ENCODE measurements around the gene IARS1.
A peak's percentile ranks its signal among the peaks of the same experiment; 100 is the strongest.

IARS1 gene

DNA sequence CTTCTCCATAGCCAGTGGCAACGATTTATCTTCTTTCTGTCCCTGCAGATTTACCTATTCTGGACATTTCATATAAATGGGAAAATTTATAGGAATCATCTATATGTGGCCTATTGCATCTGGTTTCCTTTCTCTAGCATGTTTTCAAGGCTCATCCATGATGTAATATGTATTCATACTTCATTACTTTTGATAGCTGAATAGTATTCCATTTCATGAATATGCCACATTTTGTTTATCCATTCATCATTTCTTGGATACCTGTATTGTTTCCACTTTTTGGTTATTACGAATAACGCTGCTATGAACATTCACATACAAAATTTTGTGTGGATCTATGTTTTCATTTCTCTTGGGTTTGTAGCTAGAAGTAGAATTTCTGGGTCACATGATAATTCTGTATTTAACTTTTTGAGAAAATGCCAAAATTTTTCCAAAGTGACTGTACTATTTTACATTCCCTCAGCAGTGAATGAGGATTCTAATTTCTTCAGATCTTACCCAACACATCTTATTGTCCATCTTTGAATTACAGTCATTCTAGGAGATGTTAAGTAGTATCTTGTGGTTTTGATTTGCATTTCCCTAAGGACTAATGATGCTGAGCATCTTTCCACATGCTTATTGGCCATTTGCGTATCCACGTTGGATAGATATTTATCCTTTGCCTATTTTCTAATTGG is 3.6 kb downstream of the IARS1 start:
- H3K4me1 Mint-ChIP-seq (ENCODE audit: low read depth) = peaks cover 65% of the 10 kb centered on the region
- DNase-seq = no peak
- peak overlapping the region; percentile 27 for H3K4me3 Mint-ChIP-seq
- peaks cover 95% of the 10 kb centered on the region for H3K36me3 Mint-ChIP-seq (ENCODE audit: low read depth)
- H3K27ac Mint-ChIP-seq = peak overlapping the region; percentile 41
- no peaks in the 10 kb centered on the region for H3K9me3 Mint-ChIP-seq
- H3K27me3 Mint-ChIP-seq = no peaks in the 10 kb centered on the region

DNA sequence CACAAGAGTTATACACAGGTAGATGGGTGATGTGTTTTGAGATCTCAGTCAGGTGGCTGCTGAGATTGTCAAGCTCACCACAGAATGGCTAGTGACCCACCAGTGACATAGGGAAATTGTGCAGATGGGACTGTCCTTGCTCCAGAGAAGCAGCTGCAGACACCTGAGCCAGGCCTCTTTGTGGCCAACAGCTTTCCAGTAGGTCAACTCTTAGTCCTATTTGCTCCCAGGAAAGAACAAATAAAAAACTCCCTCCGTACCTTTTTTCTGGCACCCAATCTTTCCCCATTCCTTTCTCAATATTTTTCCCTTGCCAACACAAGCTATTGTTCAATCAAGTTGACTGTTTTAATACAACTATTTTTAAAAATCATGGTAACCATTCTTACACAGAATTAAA is 14.2 kb downstream of the IARS1 start:
- no peaks in the 10 kb centered on the region for H3K9me3 Mint-ChIP-seq
- peak overlapping the region; percentile 32 for H3K27ac Mint-ChIP-seq
- H3K27me3 Mint-ChIP-seq = no peaks in the 10 kb centered on the region
- H3K4me1 Mint-ChIP-seq (ENCODE audit: low read depth) = peaks cover 53% of the 10 kb centered on the region
- H3K36me3 Mint-ChIP-seq (ENCODE audit: low read depth) = peaks cover 98% of the 10 kb centered on the region
- no peak for DNase-seq
- H3K4me3 Mint-ChIP-seq = no peak overlapping the region

DNA sequence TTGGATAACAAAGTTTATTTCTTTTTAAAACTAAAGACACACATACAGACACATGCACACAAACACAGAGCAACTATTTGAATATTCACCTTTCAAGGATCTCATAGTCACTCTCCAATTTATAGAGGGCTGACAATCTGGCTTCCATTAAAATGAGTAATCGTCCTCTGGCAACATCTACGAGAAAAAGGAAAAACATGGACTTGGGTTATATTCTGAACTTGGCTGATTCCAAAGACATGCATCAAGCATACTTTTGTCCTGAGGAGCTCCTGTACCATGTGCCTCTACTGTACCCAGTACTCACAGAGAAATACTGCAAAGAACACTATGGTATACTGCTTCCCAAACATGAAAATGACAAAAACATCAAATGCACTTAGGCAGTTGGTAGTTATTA is 15.4 kb downstream of the IARS1 start:
- H3K27ac Mint-ChIP-seq = peak overlapping the region; percentile 3
- DNase-seq = no peak
- peaks cover 51% of the 10 kb centered on the region for H3K4me1 Mint-ChIP-seq (ENCODE audit: low read depth)
- no peaks in the 10 kb centered on the region for H3K9me3 Mint-ChIP-seq
- H3K4me3 Mint-ChIP-seq = no peak overlapping the region
- peaks cover 98% of the 10 kb centered on the region for H3K36me3 Mint-ChIP-seq (ENCODE audit: low read depth)
- no peaks in the 10 kb centered on the region for H3K27me3 Mint-ChIP-seq

DNA sequence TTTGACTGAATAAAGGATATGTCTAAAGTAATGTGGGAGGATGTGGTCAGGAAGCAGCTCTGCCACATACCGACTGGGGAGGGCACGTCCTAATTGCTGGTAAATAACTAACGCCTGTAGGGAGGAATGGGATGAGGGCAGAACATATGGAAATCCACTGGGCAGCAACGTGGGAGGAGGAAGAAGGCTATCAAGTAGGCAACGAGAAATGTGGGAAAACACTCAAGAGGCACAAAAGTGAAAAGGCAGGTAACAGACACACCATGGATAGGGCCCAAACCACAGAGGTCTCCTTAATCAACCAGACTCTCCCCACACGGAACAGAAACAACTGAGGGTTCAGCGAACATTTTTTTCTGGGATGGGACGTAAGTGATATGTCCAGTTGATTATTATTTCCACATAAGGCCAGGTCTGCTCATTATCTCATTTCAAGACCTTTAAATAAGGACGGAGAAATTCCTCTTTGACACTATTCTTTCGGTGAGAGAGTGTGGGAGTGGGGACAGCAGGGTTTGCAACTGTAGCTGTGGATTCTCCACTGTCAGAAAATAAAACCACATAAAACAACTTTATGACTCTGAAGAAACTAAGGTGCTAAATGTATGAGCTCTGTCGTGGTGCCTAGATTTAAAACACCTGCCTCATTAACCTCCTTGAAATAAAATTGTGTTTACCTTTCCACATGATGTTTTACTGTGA is 17.0 kb downstream of the IARS1 start:
- Mint-ChIP-seq H3K27ac (peak overlapping the region; percentile 84), H3K27me3 (no peaks in the 10 kb centered on the region), H3K4me3 (no peak overlapping the region), H3K36me3 (ENCODE audit: low read depth) (peaks cover 99% of the 10 kb centered on the region), H3K4me1 (ENCODE audit: low read depth) (peaks cover 46% of the 10 kb centered on the region), H3K9me3 (no peaks in the 10 kb centered on the region)
- DNase-seq = no peak

DNA sequence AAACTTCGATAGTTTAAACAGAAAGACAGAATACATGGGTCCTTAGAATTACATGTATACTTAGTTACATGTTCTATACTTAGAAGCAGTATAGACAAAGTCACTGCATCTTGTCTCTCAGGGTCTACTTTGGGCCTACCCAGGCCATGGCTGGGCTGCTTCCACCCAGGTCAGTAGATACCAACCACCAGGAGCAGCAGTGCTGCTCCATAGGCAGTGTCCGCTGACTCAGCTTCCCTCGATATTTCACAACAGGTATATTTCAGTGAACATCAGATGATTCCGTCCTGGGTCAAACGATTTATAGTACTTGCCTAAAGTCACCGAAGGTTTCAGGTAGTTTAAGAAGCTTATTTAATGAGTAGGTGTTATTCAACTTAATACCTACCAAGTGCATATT is 18.0 kb downstream of the IARS1 start:
- Mint-ChIP-seq H3K4me3 (no peak overlapping the region), H3K27ac (peak overlapping the region; percentile 84), H3K9me3 (no peaks in the 10 kb centered on the region), H3K4me1 (ENCODE audit: low read depth) (peaks cover 45% of the 10 kb centered on the region), H3K27me3 (no peaks in the 10 kb centered on the region), H3K36me3 (ENCODE audit: low read depth) (peaks cover 99% of the 10 kb centered on the region)
- DNase-seq = no peak

DNA sequence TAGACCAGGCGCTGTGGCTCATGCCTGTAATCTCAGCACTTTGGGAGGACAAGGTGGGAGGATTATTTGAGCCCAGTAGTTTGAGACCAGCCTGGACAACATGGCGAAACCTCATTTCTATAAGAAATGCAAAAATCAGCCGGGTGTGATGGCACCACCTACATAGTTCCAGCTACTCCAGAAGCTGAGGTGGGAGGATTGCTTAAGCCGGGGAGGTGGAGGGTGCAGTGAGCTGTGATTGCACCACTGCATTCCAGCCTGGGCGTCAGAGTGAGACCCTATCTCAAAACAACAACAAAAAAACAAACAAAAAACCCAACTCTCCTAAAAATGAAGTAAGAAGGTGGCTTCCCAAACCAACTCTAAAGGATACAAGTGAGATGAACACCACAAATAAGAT is 23.0 kb downstream of the IARS1 start:
- Mint-ChIP-seq H3K27me3 (no peaks in the 10 kb centered on the region), H3K4me1 (ENCODE audit: low read depth) (peaks cover 2% of the 10 kb centered on the region), H3K4me3 (no peak overlapping the region), H3K36me3 (ENCODE audit: low read depth) (peaks cover 99% of the 10 kb centered on the region), H3K9me3 (no peaks in the 10 kb centered on the region), H3K27ac (no peak overlapping the region)
- DNase-seq = no peak

DNA sequence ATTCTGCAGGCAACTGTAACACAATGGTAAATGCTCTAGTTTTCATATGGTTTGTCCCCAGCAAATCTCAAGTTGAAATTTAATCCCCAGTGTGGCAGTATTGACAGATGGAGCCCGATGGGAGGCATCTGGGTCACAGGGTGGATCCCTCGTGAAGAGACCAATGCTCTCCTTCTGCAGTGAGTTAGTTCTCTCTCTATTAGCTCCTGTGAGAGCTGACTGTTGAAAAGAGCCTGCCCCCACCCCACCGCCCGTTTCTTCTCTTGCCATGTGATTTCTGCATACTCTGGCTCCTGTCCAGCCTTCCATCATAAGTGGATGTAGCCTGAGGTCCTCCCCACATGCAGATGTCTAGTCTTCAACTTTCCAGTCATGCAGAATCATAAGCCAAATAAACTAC is 27.0 kb downstream of the IARS1 start:
- Mint-ChIP-seq H3K27me3 (no peaks in the 10 kb centered on the region), H3K27ac (peak overlapping the region; percentile 53), H3K9me3 (no peaks in the 10 kb centered on the region), H3K4me3 (no peak overlapping the region), H3K4me1 (ENCODE audit: low read depth) (no peaks in the 10 kb centered on the region), H3K36me3 (ENCODE audit: low read depth) (peaks cover 99% of the 10 kb centered on the region)
- DNase-seq = no peak

DNA sequence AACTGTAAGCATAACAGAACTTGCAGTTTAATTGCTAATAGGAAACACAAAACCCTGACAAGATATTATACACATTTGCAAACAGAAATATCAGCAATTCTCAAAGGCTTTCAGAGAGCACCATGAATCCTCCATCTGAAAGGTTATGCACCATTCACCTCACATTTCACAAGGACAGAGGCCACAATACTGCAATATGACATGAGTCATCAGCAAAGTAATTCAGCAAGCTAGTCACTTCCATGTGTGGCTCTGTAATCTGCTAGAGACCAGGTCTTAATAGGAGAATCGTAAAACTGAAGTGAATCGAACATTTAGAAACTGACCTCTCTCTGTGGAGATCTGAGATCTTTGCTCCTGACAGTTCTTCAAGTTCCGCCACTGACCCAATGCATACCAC is 28.3 kb downstream of the IARS1 start:
- Mint-ChIP-seq H3K27ac (peak overlapping the region; percentile 9), H3K9me3 (no peaks in the 10 kb centered on the region), H3K36me3 (ENCODE audit: low read depth) (peaks cover 99% of the 10 kb centered on the region), H3K4me1 (ENCODE audit: low read depth) (no peaks in the 10 kb centered on the region), H3K4me3 (no peak overlapping the region), H3K27me3 (no peaks in the 10 kb centered on the region)
- no peak for DNase-seq

DNA sequence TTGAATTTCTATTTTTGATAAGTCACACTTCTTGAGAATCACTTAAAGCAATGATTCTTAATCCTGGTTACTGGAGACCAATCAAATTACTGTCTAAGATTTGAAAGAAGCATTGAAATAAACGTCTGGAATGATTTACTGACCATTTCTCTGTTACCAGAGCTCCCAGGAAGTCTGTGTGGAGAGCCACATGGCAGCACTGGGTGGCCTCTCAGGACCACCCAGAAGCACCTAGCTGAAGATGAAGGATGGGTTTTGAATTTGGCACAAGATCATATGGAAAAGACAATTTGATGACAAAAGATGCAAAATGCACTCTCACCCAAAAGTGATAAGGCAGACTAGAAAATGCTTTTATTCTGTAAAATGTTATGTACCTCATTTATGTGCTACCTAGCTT is 30.4 kb downstream of the IARS1 start:
- no peaks in the 10 kb centered on the region for H3K27me3 Mint-ChIP-seq
- no peak for DNase-seq
- no peaks in the 10 kb centered on the region for H3K9me3 Mint-ChIP-seq
- H3K4me1 Mint-ChIP-seq (ENCODE audit: low read depth) = no peaks in the 10 kb centered on the region
- H3K4me3 Mint-ChIP-seq = no peak overlapping the region
- H3K27ac Mint-ChIP-seq = peak overlapping the region; percentile 45
- peaks cover 99% of the 10 kb centered on the region for H3K36me3 Mint-ChIP-seq (ENCODE audit: low read depth)

DNA sequence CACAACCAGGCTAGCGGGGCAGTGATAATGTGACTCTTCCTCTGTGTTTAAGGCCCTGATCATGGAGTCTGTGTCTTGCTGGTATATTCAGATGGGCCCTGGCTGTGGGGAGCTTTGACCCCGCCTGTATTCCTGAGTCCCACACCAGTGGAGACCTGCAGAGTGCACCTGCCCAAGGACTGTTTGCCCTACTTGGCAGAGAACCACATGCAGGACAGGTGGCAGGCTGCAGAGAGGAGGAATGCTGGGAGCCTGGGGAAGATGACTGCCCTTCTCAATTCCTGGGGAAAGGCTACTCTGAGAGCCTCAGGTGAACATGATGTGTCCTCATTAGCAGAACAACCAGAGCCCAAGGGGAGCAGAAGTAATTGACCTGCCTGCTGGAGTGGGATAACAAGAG is 36.2 kb downstream of the IARS1 start:
- H3K27me3 Mint-ChIP-seq = no peaks in the 10 kb centered on the region
- H3K27ac Mint-ChIP-seq = no peak overlapping the region
- H3K4me3 Mint-ChIP-seq = no peak overlapping the region
- no peaks in the 10 kb centered on the region for H3K9me3 Mint-ChIP-seq
- no peaks in the 10 kb centered on the region for H3K4me1 Mint-ChIP-seq (ENCODE audit: low read depth)
- peaks cover 97% of the 10 kb centered on the region for H3K36me3 Mint-ChIP-seq (ENCODE audit: low read depth)
- DNase-seq = no peak

DNA sequence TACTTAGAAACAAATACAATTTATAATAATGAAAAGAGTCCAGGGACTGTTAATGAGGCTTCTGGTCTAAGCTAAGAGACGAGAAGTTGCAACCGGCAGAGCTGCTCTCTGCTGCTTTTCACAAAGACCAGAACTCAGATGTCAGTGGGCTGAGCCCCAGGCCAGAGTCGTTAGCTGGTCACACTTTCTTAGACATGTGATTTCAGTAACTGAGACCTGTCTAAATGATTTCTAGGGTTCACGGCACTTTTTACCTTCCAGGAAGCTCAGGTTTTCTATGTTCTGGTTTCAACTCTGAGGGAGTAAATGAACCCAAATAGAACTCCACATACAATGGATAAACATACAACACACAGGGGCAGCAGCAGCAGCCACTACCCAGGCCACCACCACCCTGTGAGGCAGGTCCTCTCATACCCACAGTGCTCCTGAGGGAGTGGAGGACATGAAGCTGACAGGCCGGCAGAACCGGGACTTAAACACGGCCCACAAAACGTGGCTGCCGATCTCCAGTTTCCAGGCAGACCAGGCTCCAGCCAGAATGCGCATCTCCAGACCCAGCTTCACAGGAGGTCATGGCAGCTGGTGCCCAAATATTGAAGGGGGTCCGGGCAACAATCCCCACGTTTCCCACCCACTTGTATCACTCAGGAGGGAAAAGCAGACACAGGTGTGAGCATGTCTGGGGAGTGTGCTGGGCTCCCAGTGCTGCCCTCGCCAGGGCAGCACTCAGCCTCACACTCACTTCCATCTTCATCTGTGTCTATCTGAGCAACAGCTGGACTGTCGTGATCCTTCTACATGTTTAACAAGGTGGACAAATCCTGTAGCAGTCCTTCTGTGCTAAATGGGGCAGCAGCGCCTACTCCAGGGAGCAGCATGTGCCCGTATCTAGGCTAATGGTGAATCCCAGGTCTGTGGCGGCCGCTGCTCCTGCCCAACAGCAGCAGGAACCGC is 38.8 kb downstream of the IARS1 start:
- no peaks in the 10 kb centered on the region for H3K9me3 Mint-ChIP-seq
- no peak for DNase-seq
- no peak overlapping the region for H3K27ac Mint-ChIP-seq
- H3K4me1 Mint-ChIP-seq (ENCODE audit: low read depth) = no peaks in the 10 kb centered on the region
- H3K36me3 Mint-ChIP-seq (ENCODE audit: low read depth) = peaks cover 97% of the 10 kb centered on the region
- H3K4me3 Mint-ChIP-seq = no peak overlapping the region
- no peaks in the 10 kb centered on the region for H3K27me3 Mint-ChIP-seq

DNA sequence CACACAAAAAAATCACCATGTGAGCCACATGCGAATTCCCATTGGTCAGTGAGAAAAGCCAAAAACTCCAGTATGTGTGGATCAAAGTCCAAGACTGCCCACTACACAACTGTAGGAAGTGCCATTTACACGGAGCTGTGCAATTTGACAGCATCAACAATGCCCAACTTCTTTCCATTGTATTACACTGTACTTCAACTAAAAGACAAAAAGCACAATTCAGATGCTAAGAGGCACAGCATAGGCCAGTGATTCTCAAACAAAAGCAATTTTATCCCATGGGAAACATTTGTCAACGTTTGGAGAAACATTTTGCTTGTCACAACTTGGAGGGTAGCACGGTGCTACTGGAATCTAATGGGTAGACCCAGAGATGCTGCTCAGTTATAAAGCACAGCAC is 39.8 kb downstream of the IARS1 start:
- Mint-ChIP-seq H3K4me3 (no peak overlapping the region), H3K36me3 (ENCODE audit: low read depth) (peaks cover 97% of the 10 kb centered on the region), H3K27me3 (no peaks in the 10 kb centered on the region), H3K4me1 (ENCODE audit: low read depth) (no peaks in the 10 kb centered on the region), H3K9me3 (no peaks in the 10 kb centered on the region), H3K27ac (no peak overlapping the region)
- no peak for DNase-seq

DNA sequence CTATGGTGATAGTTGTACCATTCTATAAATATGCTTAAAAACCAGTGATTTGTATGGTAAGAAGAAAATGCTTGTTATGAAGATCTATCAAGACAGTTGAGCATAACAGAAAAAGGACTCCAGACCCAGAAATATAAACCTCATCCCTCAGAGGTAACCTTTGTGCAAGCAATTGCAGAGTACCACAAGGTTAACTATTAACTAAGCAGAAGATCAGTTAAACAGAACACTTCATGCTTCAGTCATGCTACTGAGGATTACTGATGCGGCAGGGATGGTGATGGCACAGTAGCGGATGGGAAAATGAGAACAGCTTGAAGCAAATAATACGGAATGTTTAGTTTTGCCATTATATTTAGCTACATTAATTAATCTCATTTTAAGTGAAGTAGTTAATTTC is 45.5 kb downstream of the IARS1 start:
- H3K9me3 Mint-ChIP-seq = no peaks in the 10 kb centered on the region

DNA sequence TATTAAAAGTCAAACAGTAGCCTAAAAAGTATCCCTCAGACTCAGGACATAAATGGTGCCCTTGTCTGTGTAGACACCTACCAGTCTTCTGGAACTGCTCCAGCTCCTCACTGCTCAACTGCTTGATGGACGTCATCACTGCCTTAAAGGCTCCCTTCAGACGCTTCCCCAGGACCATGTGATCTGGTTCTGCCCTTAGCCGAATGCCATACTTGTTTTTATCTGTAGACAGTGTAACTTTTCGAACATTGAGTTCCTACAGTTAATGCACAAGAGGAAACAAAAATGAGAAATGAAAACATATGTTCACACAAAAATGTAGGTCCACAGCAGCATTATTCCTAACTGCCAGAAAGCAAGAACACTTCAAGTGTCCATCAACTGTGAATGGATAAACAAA is 46.2 kb downstream of the IARS1 start:
- H3K4me3 Mint-ChIP-seq = no peak overlapping the region
- no peak for DNase-seq

More for the DNA sequence above, 45.5 kb downstream of the IARS1 start:
- no peak for DNase-seq
- H3K27me3 Mint-ChIP-seq = no peaks in the 10 kb centered on the region
- peaks cover 4% of the 10 kb centered on the region for H3K4me1 Mint-ChIP-seq (ENCODE audit: low read depth)
- peaks cover 96% of the 10 kb centered on the region for H3K36me3 Mint-ChIP-seq (ENCODE audit: low read depth)
- no peak overlapping the region for H3K4me3 Mint-ChIP-seq
- H3K27ac Mint-ChIP-seq = no peak overlapping the region

More for the DNA sequence above, 46.2 kb downstream of the IARS1 start:
- H3K4me1 Mint-ChIP-seq (ENCODE audit: low read depth) = peaks cover 4% of the 10 kb centered on the region
- H3K9me3 Mint-ChIP-seq = no peaks in the 10 kb centered on the region
- H3K27ac Mint-ChIP-seq = peak overlapping the region; percentile 44
- no peaks in the 10 kb centered on the region for H3K27me3 Mint-ChIP-seq
- H3K36me3 Mint-ChIP-seq (ENCODE audit: low read depth) = peaks cover 96% of the 10 kb centered on the region
